Stimulated activated CD8-positive, alpha-beta memory T cell treated with anti-CD3 and anti-CD28 coated beads, Interleukin-12 subunit alpha, Interleukin-12 subunit beta, amount 100 ng/mL, for 24 hours (primary cell): ENCODE measurements around the gene LRP10.

Experiments
- DNase-seq: peaks from one replicate; pipeline ENCODE4 v3.0.0-alpha.2; 2020; ENCODE audit errors: extremely low read depth

Gene LRP10

GRCh38 chr14:22918804-22919600 lies 47.5 kb downstream of the LRP10 start, which contains the start of gene RBM23:
RBM23 (minus strand) TSS chr14:22919149.
- DNase-seq: peak; percentile 99

- DNase-seq: no peak
Observed at GRCh38 chr14:22919601-22919921, 48.0 kb downstream of the LRP10 start.

DNA sequence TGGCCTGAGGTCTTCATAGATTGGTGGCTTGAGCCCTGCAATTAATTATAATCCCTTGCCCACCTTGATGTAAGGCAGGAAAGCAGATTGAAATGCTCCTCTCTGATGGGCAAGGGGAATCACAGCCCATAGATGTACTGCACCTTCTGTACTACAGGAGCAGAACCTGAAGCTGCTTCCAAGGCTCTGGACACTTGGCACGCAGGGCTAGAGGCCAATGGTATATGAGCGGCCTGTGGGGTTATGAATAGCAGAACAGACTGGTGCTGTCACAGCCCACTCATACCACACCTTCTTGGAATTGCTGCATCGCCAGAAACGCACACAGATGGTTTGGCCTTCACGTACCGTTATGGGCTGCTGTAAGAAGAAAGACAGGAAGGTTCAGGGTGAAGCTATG lies 49.2 kb downstream of the LRP10 start:
- no peak for DNase-seq

DNA sequence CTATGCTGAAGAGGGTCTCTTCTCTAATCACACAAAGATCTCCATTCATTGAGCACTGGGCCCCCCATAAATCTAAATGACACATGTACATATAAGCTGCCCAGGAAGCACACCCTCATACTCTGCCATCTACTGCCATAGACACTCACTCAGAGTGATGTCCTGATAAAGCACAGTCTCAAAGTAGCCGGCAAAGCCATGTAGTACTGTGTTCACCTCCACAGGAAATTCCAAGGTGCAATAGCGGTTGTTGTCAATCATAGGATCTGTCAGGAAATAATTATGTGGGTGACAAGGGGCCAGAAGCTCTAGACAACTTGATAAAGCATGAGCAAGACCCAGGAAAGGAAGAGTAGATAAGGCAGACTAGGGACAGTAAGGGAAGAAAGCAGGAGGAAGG lies 50.8 kb downstream of the LRP10 start:
- DNase-seq: no peak

DNA sequence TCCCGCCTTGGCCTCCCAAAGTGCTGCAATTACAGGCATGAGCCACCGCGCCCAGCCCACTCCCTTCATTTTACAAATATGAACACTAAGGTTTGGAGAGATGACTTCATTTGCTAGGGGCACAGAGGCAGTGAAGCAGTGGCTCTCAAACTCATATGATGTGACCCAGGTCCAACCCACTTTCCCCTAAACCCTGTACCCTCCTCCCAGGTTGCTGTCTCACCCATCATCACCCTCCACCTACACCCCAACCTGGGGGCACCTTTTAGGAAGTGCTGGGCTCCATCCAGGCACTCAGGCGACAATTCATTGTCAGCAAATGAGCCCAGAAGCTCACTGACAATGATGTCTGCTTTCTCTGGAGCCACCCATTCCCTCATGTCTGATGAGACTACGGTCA lies 52.2 kb downstream of the LRP10 start:
- no peak for DNase-seq

GRCh38 chr14:22925513-22925912 lies 54.0 kb downstream of the LRP10 start:
- no peak for DNase-seq

DNA sequence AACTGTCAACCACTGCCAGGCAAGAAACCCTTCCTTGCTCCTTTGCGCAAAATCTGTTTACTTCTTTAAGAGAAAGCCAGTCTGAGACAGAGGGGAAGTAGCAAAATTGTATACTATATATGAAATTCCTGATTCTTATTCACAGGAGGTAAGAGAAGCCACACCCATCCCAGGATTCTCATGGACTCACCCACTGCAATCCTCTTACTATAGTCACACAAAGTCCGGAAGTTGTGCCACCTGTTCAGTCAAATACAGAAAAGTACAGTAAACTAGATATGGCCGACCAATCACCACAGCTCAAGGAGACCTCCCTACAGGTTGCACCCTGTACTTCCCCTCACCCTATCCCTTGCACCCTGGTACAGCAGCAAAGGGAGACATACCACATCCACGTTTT lies 54.8 kb downstream of the LRP10 start:
- DNase-seq: no peak

DNA sequence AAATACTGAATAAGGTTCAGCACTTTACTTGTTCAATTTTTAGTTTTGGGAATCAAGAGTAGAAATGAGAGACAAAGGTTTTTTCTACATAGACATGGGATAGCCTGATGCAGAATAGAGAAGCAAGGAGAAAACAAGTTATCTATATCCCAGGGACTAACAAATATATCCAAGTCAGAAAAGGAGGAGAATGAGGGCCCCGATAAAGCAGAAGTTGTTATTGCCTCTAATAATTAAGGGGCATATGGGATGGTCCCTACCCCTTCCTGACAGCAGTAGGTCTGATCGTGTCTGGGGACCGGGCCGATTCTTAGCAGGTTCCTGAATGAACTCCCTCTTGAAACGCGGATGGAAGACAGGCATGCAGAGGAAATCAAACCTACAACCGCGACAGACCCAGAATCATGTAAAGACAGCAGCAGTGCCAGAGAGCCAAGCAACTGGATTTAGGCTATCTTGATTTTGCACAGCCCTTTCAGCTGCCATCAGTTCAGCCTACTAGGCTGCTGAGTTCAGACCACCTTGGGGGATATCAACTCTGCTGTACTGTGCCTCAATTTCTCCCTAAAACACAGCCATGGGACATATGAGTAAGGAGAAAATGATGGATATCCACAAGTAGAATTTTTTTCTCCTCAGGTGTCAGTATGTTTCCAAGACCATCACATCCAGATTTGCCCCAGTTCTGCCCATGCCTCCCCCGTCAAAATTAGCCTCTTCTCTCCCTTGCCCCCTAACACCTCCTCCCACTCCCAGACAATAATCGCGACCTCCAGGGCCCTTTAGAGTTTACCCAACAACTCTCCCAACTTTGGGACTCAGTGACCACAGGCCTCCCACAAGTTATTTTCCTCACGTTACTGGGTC lies 56.9 kb downstream of the LRP10 start:
- no peak for DNase-seq

DNA sequence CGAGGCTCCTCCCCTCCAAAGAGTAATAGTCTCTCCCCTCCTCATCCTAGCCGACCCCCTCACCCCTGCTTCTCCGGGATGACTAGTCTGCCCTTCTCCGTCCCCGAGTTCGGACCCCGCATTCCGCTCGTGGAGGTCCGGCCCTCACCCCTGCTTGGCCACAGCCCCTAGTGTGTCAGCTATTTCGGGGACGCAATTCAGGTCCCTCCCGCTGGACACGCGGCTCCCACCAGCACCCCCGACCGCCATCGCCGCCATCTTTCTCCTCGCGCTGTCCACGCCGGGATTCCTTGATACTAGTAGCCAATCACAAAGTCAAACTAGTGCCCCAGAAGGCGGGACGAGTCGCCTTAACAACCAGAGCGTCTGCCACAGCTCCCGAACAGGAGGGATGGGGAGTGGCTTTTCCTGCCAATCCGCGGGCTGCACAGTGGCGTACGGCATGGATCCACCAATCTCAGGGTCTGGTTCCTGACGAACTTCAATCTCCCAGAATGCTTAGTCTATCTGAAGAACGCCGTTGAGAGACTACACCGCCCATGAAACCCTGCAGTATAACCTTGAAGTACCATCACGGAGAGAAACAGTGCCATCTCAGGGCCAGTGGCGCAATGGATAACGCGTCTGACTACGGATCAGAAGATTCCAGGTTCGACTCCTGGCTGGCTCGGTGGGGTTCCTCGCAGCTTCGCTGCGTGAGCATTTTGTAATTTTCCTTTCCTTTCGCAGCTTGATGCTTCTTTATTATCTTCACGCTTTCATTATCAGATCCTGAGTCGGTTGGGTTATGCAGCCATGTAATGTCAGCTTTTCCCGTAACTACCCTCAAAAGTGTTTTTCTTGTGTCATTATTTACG lies 57.8 kb downstream of the LRP10 start, which contains the start of gene PRMT5:
TSS of gene PRMT5 (minus strand) at position 273 of the 857 bp plus-strand sequence. CDS start at position 258, 15 bp downstream.
- DNase-seq: peak; percentile 95

- DNase-seq: no peak
Observed at GRCh38 chr14:22929961-22930364, 58.4 kb downstream of the LRP10 start.
